Measurements from ENCODE around the gene CABLES2. TPM values are rescaled to one million over a fixed set of nuclear protein-coding genes. Genes with fewer than 3 reads are reported as not detected.

Gene CABLES2
- total RNA-seq, 2 experiments from 2014 or later, result 19.1 to 22.5 TPM

GRCh38 chr20:62347151-62347404 lies 60.0 kb downstream of the CABLES2 start:
- POLR2A ChIA-PET, result no interaction called here
- Mint-ChIP-seq H3K4me1 (peaks cover 2% of the 10 kb centered on the region), H3K4me3 (no peak overlapping the region), H3K27ac (no peak overlapping the region), H3K36me3 (ENCODE audit: low read depth) (peaks cover 3% of the 10 kb centered on the region), H3K27me3 (no peaks in the 10 kb centered on the region), H3K9me3 (peaks cover 11% of the 10 kb centered on the region)
- no peak for DNase-seq
- CTCF ChIA-PET, result no interaction called here

GRCh38 chr20:62346398-62347150 lies 60.5 kb downstream of the CABLES2 start:
- ChIA-PET POLR2A (no interaction called here), CTCF (no interaction called here)
- peaks cover 11% of the 10 kb centered on the region for H3K9me3 Mint-ChIP-seq
- H3K4me3 Mint-ChIP-seq, result no peak overlapping the region
- no peaks in the 10 kb centered on the region for H3K27me3 Mint-ChIP-seq
- peaks cover 3% of the 10 kb centered on the region for H3K36me3 Mint-ChIP-seq (ENCODE audit: low read depth)
- H3K27ac Mint-ChIP-seq, result no peak overlapping the region
- no peak for DNase-seq
- peaks cover 2% of the 10 kb centered on the region for H3K4me1 Mint-ChIP-seq

GRCh38 chr20:62345681-62346370 lies 61.3 kb downstream of the CABLES2 start:
- Mint-ChIP-seq H3K9me3 (peaks cover 11% of the 10 kb centered on the region), H3K4me3 (no peak overlapping the region), H3K4me1 (peaks cover 2% of the 10 kb centered on the region), H3K27me3 (no peaks in the 10 kb centered on the region), H3K27ac (no peak overlapping the region), H3K36me3 (ENCODE audit: low read depth) (peaks cover 3% of the 10 kb centered on the region)
- no peak for DNase-seq
- CTCF ChIA-PET, result no interaction called here
- POLR2A ChIA-PET, result no interaction called here

GRCh38 chr20:62344782-62345181 lies 62.3 kb downstream of the CABLES2 start:
- Mint-ChIP-seq H3K9me3 (peaks cover 11% of the 10 kb centered on the region), H3K4me3 (no peak overlapping the region), H3K36me3 (ENCODE audit: low read depth) (peaks cover 3% of the 10 kb centered on the region), H3K27ac (no peak overlapping the region), H3K4me1 (peaks cover 2% of the 10 kb centered on the region), H3K27me3 (peaks cover 3% of the 10 kb centered on the region)
- DNase-seq, result no peak
- CTCF ChIA-PET, result no interaction called here
- POLR2A ChIA-PET, result no interaction called here

- Mint-ChIP-seq H3K27me3 (peaks cover 8% of the 10 kb centered on the region), H3K4me1 (no peaks in the 10 kb centered on the region), H3K27ac (no peak overlapping the region), H3K9me3 (peaks cover 8% of the 10 kb centered on the region), H3K36me3 (ENCODE audit: low read depth) (peaks cover 3% of the 10 kb centered on the region), H3K4me3 (no peak overlapping the region)
- ChIA-PET CTCF (interaction anchor here (0.6 kb wide), 1 partner anchor 38 kb away, joined by 4 read pairs; no protein-coding TSS in a partner anchor), POLR2A (no interaction called here)
- DNase-seq, result no peak
These were observed 63.0 kb downstream of the CABLES2 start for GRCh38 chr20:62344092-62344491.

GRCh38 chr20:62342910-62343309 lies 64.2 kb downstream of the CABLES2 start:
- no peak overlapping the region for H3K27ac Mint-ChIP-seq
- no peak for DNase-seq
- POLR2A ChIA-PET, result no interaction called here

GRCh38 chr20:62339647-62340062 lies 67.4 kb downstream of the CABLES2 start:
- no peak for DNase-seq
- H3K27ac Mint-ChIP-seq, result no peak overlapping the region
- no peaks in the 10 kb centered on the region for H3K4me1 Mint-ChIP-seq
- H3K9me3 Mint-ChIP-seq, result no peaks in the 10 kb centered on the region
- ChIA-PET CTCF (interaction anchor here (1.2 kb wide), 1 partner anchor 52 kb away, joined by 4 read pairs; no protein-coding TSS in a partner anchor), POLR2A (no interaction called here)
- peaks cover 8% of the 10 kb centered on the region for H3K27me3 Mint-ChIP-seq
- no peaks in the 10 kb centered on the region for H3K36me3 Mint-ChIP-seq (ENCODE audit: low read depth)
- no peak overlapping the region for H3K4me3 Mint-ChIP-seq

More at GRCh38 chr20:62342910-62343309, 64.2 kb downstream of the CABLES2 start:
- Mint-ChIP-seq H3K9me3 (peaks cover 1% of the 10 kb centered on the region), H3K36me3 (ENCODE audit: low read depth) (no peaks in the 10 kb centered on the region), H3K4me3 (no peak overlapping the region), H3K27me3 (peaks cover 8% of the 10 kb centered on the region), H3K4me1 (no peaks in the 10 kb centered on the region)
- CTCF ChIA-PET, result no interaction called here

Other genes with a start within 250 kb of the CABLES2 start
- gene MTG2, start 224.3 kb downstream of the CABLES2 start, total RNA-seq, result 10 to 100 TPM; 33.6 to 37.3 TPM
- not detected for gene HRH3, start 187.0 kb downstream of the CABLES2 start, total RNA-seq
- 10 to 100 TPM; 30.2 to 30.9 TPM for gene OSBPL2, start 168.8 kb downstream of the CABLES2 start, total RNA-seq
- 10 to 100 TPM; 86.1 to 90.1 TPM for gene ADRM1, start 104.3 kb downstream of the CABLES2 start, total RNA-seq
- under 1 TPM; 0.64 to 0.67 TPM for gene LAMA5, start 40.0 kb downstream of the CABLES2 start, total RNA-seq
- gene RPS21, start 20.2 kb downstream of the CABLES2 start, total RNA-seq, result 1,000 to 10,000 TPM; 1,391 to 1,979 TPM
- gene RBBP8NL, start 20.3 kb upstream of the CABLES2 start, total RNA-seq, result not detected
- gene GATA5, start 68.7 kb upstream of the CABLES2 start, total RNA-seq, result not detected
- 10 to 100 TPM; 54.2 to 55.2 TPM for gene SLCO4A1, start 235.2 kb upstream of the CABLES2 start, total RNA-seq

Measured in activated CD4-positive, alpha-beta T cell treated with anti-CD3 and anti-CD28 coated beads, Interleukin-2, amount 10 ng/mL, durations not matched to agents 7 days and 5 days (primary cell).